HepG2 (cell line): Measurements from ENCODE around the gene KLHL36. TPM values are rescaled to one million over a fixed set of nuclear protein-coding genes. Genes with fewer than 3 reads are reported as not detected.
A peak's percentile ranks its signal among the peaks of the same experiment; 100 is the strongest.

Experiments used
- ATF7 ChIP-seq, 2 experiments: fragments of 450-650 bp in 1 of 2; sonication (generic) in 1 of 2; formaldehyde crosslinking in 1 of 2; IDR thresholded peaks; 2 replicates each; pipeline versions ENCODE4 v1.4.0 to v1.6.1; 2016 to 2020; ENCODE audit warnings: antibody characterized with exemption in 1 of 2, mild to moderate bottlenecking in 1 of 2, missing genetic modification reagents in 1 of 2
- CBFB ChIP-seq: sonication (generic); formaldehyde crosslinking; IDR thresholded peaks from 2 replicates; pipeline ENCODE4 v1.4.0; 2020; ENCODE audit warnings: missing genetic modification reagents
- ELF1 ChIP-seq: sonication (generic); formaldehyde crosslinking; IDR thresholded peaks from 2 replicates; pipeline ENCODE4 v1.4.0; 2020; ENCODE audit warnings: missing genetic modification reagents
- HNRNPK ChIP-seq: fragments of 200-400 bp; formaldehyde crosslinking; IDR thresholded peaks from 2 replicates; pipeline ENCODE4 v1.6.1; 2018; ENCODE audit warnings: low read length, low read depth, moderate library complexity, mild to moderate bottlenecking; ENCODE audit not compliant: poor library complexity, severe bottlenecking
- MAF1 ChIP-seq: sonication (generic); formaldehyde crosslinking; IDR thresholded peaks from 2 replicates; pipeline ENCODE4 v1.5.0; 2020; ENCODE audit warnings: missing genetic modification reagents, borderline replicate concordance
- REPIN1 ChIP-seq: sonication (generic); formaldehyde crosslinking; IDR thresholded peaks from 2 replicates; pipeline ENCODE4 v1.8.0; 2022; ENCODE audit warnings: missing genetic modification reagents, low read depth, mild to moderate bottlenecking, borderline replicate concordance
- RORA ChIP-seq: sonication (generic); formaldehyde crosslinking; IDR thresholded peaks from 2 replicates; pipeline ENCODE4 v1.5.0; 2020; ENCODE audit warnings: mild to moderate bottlenecking, missing genetic modification reagents, moderate library complexity
- SIN3A ChIP-seq: IDR thresholded peaks from 2 replicates; pipeline ENCODE4 v1.6.1; 2011; ENCODE audit warnings: low read depth, mild to moderate bottlenecking, control low read depth, low read length, borderline replicate concordance
- SMAD1 ChIP-seq: sonication (generic); formaldehyde crosslinking; IDR thresholded peaks from 2 replicates; pipeline ENCODE4 v1.4.0; 2020; ENCODE audit warnings: missing genetic modification reagents, low read depth, mild to moderate bottlenecking, borderline replicate concordance
- TBL1XR1 ChIP-seq: fragments of 150-350 bp; IDR thresholded peaks from 2 replicates; pipeline ENCODE4 v1.6.1; 2014; ENCODE audit warnings: borderline replicate concordance, low read length; ENCODE audit not compliant: partially characterized antibody
- ZEB1 ChIP-seq: IDR thresholded peaks from 2 replicates; pipeline ENCODE4 v1.6.1; 2012; ENCODE audit warnings: mild to moderate bottlenecking, low read depth, inconsistent platforms; ENCODE audit not compliant: insufficient replicate concordance
- ZFP62 ChIP-seq: sonication (generic); formaldehyde crosslinking; IDR thresholded peaks from 2 replicates; pipeline ENCODE4 v1.4.0; 2020; ENCODE audit warnings: missing genetic modification reagents
- ZNF274 ChIP-seq: sonication (generic); formaldehyde crosslinking; IDR thresholded peaks from 2 replicates; pipeline ENCODE4 v1.5.1; 2020; ENCODE audit warnings: mild to moderate bottlenecking, missing genetic modification reagents
- ZNF280D ChIP-seq: sonication (generic); formaldehyde crosslinking; IDR thresholded peaks from 2 replicates; pipeline ENCODE4 v1.5.1; 2020; ENCODE audit warnings: mild to moderate bottlenecking, missing genetic modification reagents
- ZNF33B ChIP-seq: sonication (generic); formaldehyde crosslinking; IDR thresholded peaks from 2 replicates; pipeline ENCODE4 v1.5.1; 2020; ENCODE audit warnings: mild to moderate bottlenecking, missing genetic modification reagents
- ZNF383 ChIP-seq: sonication (generic); formaldehyde crosslinking; IDR thresholded peaks from 2 replicates; pipeline ENCODE4 v1.4.0; 2020; ENCODE audit warnings: missing genetic modification reagents, mild to moderate bottlenecking, borderline replicate concordance
- ZNF441 ChIP-seq: sonication (generic); formaldehyde crosslinking; IDR thresholded peaks from 2 replicates; pipeline ENCODE4 v1.7.0; 2021; ENCODE audit warnings: missing genetic modification reagents, borderline replicate concordance
- ZNF546 ChIP-seq: sonication (generic); formaldehyde crosslinking; conservative IDR thresholded peaks from 2 replicates; pipeline ENCODE4 v1.8.1; 2023; ENCODE audit warnings: mild to moderate bottlenecking, missing genetic modification reagents
- ZNF713 ChIP-seq: sonication (generic); formaldehyde crosslinking; IDR thresholded peaks from 2 replicates; pipeline ENCODE4 v1.4.0; 2020; ENCODE audit warnings: mild to moderate bottlenecking, missing genetic modification reagents
- ZNF75D ChIP-seq: sonication (generic); formaldehyde crosslinking; IDR thresholded peaks from 2 replicates; pipeline ENCODE4 v1.8.1; 2023; ENCODE audit warnings: missing genetic modification reagents, mild to moderate bottlenecking, borderline replicate concordance
- polyA plus RNA-seq, 8 experiments: library from polyadenylated mRNA; depleted of rRNA in 3 of 8; stranded (reverse) in 7 of 8; unstranded in 1 of 8; fragments of >200 nt; fragmentation: Illumina TruSeq in 4 of 8; extraction: Trizol in 4 of 8; gene quantifications; 2 replicates each; pipeline versions ENCODE4 v1.2.1 to v1.2.3, GENCODE V29; 2011 to 2016; ENCODE audit warnings: low read depth in 4 of 8, missing spikeins in 1 of 8, mixed read lengths in 1 of 8; ENCODE audit not compliant: insufficient read depth in 1 of 8
- total RNA-seq, 5 experiments: library from RNA; depleted of rRNA; stranded (reverse); fragments of >200 nt; fragmentation: Illumina TruSeq; extraction: Trizol; gene quantifications; 2 replicates each; pipeline ENCODE4 v1.2.3, GENCODE V29; 2016; ENCODE audit warnings: low read depth in 1 of 5
- TF ChIP-seq, protein P1 (sequence below): sonication (generic); formaldehyde crosslinking; IDR thresholded peaks from 2 replicates; pipeline ENCODE4 v1.4.0; 2020; ENCODE audit warnings: missing genetic modification reagents
- TF ChIP-seq, protein P2 (sequence below): sonication (generic); formaldehyde crosslinking; IDR thresholded peaks from 2 replicates; pipeline ENCODE4 v1.8.0; 2022; ENCODE audit warnings: mild to moderate bottlenecking, missing genetic modification reagents
- TF ChIP-seq, protein P3 (sequence below): sonication (generic); formaldehyde crosslinking; IDR thresholded peaks from 2 replicates; pipeline ENCODE4 v1.5.0; 2020; ENCODE audit warnings: missing genetic modification reagents

The KLHL36 gene
- total and polyA plus RNA-seq, 2 of the 13 experiments (the other 11 are each of a cell fraction or from before 2014, with no cell fraction given), result 24.3 to 26.0 TPM

GRCh38 chr16:84699147-84699711 is 50.9 kb downstream of the KLHL36 start (continued):
- TF ChIP-seq ZNF75D (CRISPR knock-in tag) (no peak), SIN3A (0 out of 2 replicates have a peak, but pooled peaks have one; percentile 30), ZEB1 (no peak), ZNF441 (CRISPR knock-in tag) (no peak), ZNF713 (CRISPR knock-in tag) (peak; percentile 71), ZNF274 (CRISPR knock-in tag) (peak; percentile 83; the same call in 1 of the 2 replicates), ZFP62 (CRISPR knock-in tag) (no peak), ZNF280D (no peak), HNRNPK (no peak), TBL1XR1 (no peak), ZNF383 (no peak), ZNF546 (CRISPR knock-in tag) (peak; percentile 4; the same call in 1 of the 2 replicates), ATF7 (IDR thresholded peaks at IDR 0.05) (no peak), ATF7 (CRISPR knock-in tag; IDR thresholded peaks at IDR 0.05) (no peak), REPIN1 (no peak; the same call in 1 of the 2 replicates), ELF1 (CRISPR knock-in tag) (no peak), MAF1 (CRISPR knock-in tag) (0 out of 2 replicates have a peak, but pooled peaks have one; percentile 82), SMAD1 (CRISPR knock-in tag) (0 out of 2 replicates have a peak, but pooled peaks have one; percentile 68), ZNF33B (CRISPR knock-in tag) (peak; percentile 93; the same call in 1 of the 2 replicates), CBFB (no peak), RORA (CRISPR knock-in tag) (no peak)
- TF ChIP-seq, protein P1, sequence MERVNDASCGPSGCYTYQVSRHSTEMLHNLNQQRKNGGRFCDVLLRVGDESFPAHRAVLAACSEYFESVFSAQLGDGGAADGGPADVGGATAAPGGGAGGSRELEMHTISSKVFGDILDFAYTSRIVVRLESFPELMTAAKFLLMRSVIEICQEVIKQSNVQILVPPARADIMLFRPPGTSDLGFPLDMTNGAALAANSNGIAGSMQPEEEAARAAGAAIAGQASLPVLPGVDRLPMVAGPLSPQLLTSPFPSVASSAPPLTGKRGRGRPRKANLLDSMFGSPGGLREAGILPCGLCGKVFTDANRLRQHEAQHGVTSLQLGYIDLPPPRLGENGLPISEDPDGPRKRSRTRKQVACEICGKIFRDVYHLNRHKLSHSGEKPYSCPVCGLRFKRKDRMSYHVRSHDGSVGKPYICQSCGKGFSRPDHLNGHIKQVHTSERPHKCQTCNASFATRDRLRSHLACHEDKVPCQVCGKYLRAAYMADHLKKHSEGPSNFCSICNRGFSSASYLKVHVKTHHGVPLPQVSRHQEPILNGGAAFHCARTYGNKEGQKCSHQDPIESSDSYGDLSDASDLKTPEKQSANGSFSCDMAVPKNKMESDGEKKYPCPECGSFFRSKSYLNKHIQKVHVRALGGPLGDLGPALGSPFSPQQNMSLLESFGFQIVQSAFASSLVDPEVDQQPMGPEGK (CRISPR knock-in tag), result no peak
- TF ChIP-seq, protein P2, sequence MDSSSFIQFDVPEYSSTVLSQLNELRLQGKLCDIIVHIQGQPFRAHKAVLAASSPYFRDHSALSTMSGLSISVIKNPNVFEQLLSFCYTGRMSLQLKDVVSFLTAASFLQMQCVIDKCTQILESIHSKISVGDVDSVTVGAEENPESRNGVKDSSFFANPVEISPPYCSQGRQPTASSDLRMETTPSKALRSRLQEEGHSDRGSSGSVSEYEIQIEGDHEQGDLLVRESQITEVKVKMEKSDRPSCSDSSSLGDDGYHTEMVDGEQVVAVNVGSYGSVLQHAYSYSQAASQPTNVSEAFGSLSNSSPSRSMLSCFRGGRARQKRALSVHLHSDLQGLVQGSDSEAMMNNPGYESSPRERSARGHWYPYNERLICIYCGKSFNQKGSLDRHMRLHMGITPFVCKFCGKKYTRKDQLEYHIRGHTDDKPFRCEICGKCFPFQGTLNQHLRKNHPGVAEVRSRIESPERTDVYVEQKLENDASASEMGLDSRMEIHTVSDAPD, result no peak
- TF ChIP-seq, protein P3, sequence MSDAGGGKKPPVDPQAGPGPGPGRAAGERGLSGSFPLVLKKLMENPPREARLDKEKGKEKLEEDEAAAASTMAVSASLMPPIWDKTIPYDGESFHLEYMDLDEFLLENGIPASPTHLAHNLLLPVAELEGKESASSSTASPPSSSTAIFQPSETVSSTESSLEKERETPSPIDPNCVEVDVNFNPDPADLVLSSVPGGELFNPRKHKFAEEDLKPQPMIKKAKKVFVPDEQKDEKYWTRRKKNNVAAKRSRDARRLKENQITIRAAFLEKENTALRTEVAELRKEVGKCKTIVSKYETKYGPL (CRISPR knock-in tag), result no peak
